ENCODE data around the gene DIPK1A. TPM values are rescaled to one million over a fixed set of nuclear protein-coding genes. Genes with fewer than 3 reads are reported as not detected.

The DIPK1A gene
- total RNA-seq, 1 experiment from 2014 or later = 2.3 TPM

DNA sequence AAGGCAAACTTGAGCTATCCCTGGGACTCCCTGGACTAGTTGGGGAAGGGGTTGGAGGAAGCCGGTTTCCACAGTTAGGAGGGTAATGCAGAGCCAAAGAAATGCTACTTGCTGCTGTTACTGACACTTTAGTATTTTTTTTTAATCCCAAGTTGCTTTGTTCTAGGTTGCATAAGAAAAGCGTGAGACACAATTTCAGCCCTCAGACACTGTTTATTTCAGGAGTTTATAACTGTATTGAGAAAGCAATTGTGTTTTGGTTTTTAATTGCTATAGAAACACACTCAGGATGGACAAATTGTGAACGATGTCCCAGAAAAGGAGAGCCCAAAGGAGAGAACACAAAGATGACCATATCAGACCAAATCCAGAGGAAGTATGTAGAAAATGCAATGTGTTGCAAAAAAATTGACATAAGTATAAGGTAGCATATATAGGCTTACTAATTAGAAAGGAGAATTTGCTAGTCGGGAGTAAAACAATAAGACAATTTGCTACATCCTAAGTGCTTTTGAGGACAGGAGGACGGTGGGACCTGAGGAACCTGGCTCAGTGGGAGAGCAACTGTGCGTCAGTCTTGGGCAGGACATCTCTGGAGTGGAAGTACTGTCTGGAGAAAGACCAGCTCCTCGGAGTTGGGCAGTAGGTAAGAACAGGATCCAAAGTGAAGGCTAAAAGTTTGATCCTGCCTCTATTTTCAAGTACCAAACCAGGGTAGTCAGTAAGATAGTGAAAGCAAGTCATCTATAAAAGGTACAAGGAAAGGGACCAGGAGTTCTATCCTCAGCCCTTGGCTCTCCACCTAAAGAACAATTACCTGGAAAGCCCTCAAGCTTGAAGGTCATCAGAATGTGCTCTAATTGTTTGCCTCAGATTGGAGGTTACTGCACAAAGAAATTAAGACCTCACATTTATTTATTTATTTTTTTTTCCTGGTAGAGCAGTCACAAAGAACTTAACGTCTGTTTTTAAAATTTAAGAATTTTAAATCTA, 39.9 kb downstream of the DIPK1A start:
- no peaks in the 10 kb centered on the region for H3K36me3 ChIP-seq (ENCODE audit: control insufficient read depth, insufficient read depth, low read length)
- TF ChIP-seq, protein P1, sequence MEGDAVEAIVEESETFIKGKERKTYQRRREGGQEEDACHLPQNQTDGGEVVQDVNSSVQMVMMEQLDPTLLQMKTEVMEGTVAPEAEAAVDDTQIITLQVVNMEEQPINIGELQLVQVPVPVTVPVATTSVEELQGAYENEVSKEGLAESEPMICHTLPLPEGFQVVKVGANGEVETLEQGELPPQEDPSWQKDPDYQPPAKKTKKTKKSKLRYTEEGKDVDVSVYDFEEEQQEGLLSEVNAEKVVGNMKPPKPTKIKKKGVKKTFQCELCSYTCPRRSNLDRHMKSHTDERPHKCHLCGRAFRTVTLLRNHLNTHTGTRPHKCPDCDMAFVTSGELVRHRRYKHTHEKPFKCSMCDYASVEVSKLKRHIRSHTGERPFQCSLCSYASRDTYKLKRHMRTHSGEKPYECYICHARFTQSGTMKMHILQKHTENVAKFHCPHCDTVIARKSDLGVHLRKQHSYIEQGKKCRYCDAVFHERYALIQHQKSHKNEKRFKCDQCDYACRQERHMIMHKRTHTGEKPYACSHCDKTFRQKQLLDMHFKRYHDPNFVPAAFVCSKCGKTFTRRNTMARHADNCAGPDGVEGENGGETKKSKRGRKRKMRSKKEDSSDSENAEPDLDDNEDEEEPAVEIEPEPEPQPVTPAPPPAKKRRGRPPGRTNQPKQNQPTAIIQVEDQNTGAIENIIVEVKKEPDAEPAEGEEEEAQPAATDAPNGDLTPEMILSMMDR (IDR thresholded peaks at IDR 0.05; ENCODE audit: insufficient read depth in 1 of 2, low read depth in 1 of 2, low read length in 1 of 2, severe bottlenecking in 1 of 2, unreplicated experiment in 1 of 2) = no peak
- CTCF ChIA-PET = no interaction called here
- no peak overlapping the region for H3K27ac Mint-ChIP-seq (ENCODE audit: unreplicated experiment)
- H3K4me1 ChIP-seq = no peaks in the 10 kb centered on the region
- no peaks in the 10 kb centered on the region for H3K36me3 Mint-ChIP-seq (ENCODE audit: insufficient read depth, unreplicated experiment)
- no peak overlapping the region for H3K4me3 ChIP-seq (ENCODE audit: low read depth, low read length)
- H3K4me1 Mint-ChIP-seq (ENCODE audit: low read depth, unreplicated experiment) = no peaks in the 10 kb centered on the region
- POLR2A ChIA-PET = no interaction called here
- H3K4me3 Mint-ChIP-seq (ENCODE audit: unreplicated experiment) = no peak overlapping the region
- no peaks in the 10 kb centered on the region for H3K27me3 Mint-ChIP-seq (ENCODE audit: insufficient read depth, unreplicated experiment)
- H3K9me3 ChIP-seq = no peaks in the 10 kb centered on the region
- no TSS peak for BruUV-seq (replicated peaks)
- no peaks in the 10 kb centered on the region for H3K27me3 ChIP-seq (replicated peaks; ENCODE audit: control insufficient read depth, insufficient read depth, low read length)
- no peaks in the 10 kb centered on the region for H3K9me3 Mint-ChIP-seq (ENCODE audit: unreplicated experiment)
- intact Hi-C loops (cut with micrococcal nuclease; ENCODE audit: unreplicated experiment) = no loop called here
- no peak for DNase-seq

DNA sequence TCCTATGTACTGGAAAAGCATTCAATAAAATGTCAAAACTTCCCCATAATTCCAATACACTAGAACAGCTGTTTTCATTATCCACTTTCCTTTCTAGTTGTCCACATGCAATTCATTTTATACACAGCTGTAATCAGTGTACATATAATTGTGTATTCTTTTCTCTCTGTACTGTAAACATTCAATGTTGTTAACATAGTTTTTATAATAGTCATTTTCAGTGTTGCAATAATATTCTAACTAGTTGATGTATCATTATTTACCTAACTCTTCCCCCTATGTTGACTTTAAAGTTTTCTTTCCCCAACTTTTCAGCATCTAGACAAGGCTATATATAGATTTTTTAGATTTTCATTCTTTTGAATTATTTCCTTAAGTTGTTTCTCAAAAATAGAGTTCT, 44.4 kb downstream of the DIPK1A start:
- intact Hi-C loops (cut with micrococcal nuclease; ENCODE audit: unreplicated experiment) = no loop called here
- Mint-ChIP-seq H3K4me3 (ENCODE audit: unreplicated experiment) (no peak overlapping the region), H3K27me3 (ENCODE audit: insufficient read depth, unreplicated experiment) (no peaks in the 10 kb centered on the region), H3K4me1 (ENCODE audit: low read depth, unreplicated experiment) (peaks cover 7% of the 10 kb centered on the region), H3K9me3 (ENCODE audit: unreplicated experiment) (no peaks in the 10 kb centered on the region), H3K27ac (ENCODE audit: unreplicated experiment) (no peak overlapping the region), H3K36me3 (ENCODE audit: insufficient read depth, unreplicated experiment) (no peaks in the 10 kb centered on the region)
- ChIA-PET CTCF (interaction anchor here (0.6 kb wide), 1 partner anchor 117 kb away, joined by 4 read pairs; no protein-coding TSS in a partner anchor), POLR2A (no interaction called here)
- no peaks in the 10 kb centered on the region for H3K4me1 ChIP-seq
- DNase-seq = no peak
- H3K9me3 ChIP-seq = no peaks in the 10 kb centered on the region
- no peaks in the 10 kb centered on the region for H3K36me3 ChIP-seq (ENCODE audit: control insufficient read depth, insufficient read depth, low read length)
- no peaks in the 10 kb centered on the region for H3K27me3 ChIP-seq (replicated peaks; ENCODE audit: control insufficient read depth, insufficient read depth, low read length)
- H3K4me3 ChIP-seq (ENCODE audit: low read depth, low read length) = no peak overlapping the region
- BruUV-seq (replicated peaks) = no TSS peak
- TF ChIP-seq, protein P1 (IDR thresholded peaks at IDR 0.05; ENCODE audit: insufficient read depth in 1 of 2, low read depth in 1 of 2, low read length in 1 of 2, severe bottlenecking in 1 of 2, unreplicated experiment in 1 of 2) = no peak

DNA sequence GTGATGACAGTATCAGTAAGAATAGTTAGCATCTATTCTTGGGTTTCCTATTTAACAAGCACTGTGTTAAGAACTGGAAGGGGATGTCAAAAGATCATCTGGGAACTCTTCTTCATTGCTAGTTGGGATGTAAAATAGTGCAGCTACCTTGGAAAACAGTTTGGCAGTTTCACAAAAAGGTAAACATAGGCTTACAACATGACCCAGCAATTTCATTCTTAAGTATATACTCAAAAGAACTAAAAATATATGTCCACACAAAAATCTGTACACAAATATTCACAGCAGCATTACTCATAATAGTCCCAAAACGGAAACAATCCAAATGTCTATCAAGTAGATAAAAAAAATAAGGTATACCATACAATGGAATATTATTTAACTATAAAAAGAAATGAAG, 45.7 kb downstream of the DIPK1A start:
- Mint-ChIP-seq H3K27ac (ENCODE audit: unreplicated experiment) (no peak overlapping the region), H3K36me3 (ENCODE audit: insufficient read depth, unreplicated experiment) (no peaks in the 10 kb centered on the region), H3K4me1 (ENCODE audit: low read depth, unreplicated experiment) (peaks cover 7% of the 10 kb centered on the region), H3K4me3 (ENCODE audit: unreplicated experiment) (no peak overlapping the region), H3K9me3 (ENCODE audit: unreplicated experiment) (no peaks in the 10 kb centered on the region), H3K27me3 (ENCODE audit: insufficient read depth, unreplicated experiment) (no peaks in the 10 kb centered on the region)
- Histone ChIP-seq H3K27me3 (replicated peaks; ENCODE audit: control insufficient read depth, insufficient read depth, low read length) (no peaks in the 10 kb centered on the region), H3K4me3 (ENCODE audit: low read depth, low read length) (no peak overlapping the region), H3K4me1 (no peaks in the 10 kb centered on the region), H3K9me3 (no peaks in the 10 kb centered on the region), H3K36me3 (ENCODE audit: control insufficient read depth, insufficient read depth, low read length) (no peaks in the 10 kb centered on the region)
- TF ChIP-seq, protein P1 (IDR thresholded peaks at IDR 0.05; ENCODE audit: insufficient read depth in 1 of 2, low read depth in 1 of 2, low read length in 1 of 2, severe bottlenecking in 1 of 2, unreplicated experiment in 1 of 2) = no peak
- intact Hi-C loops (cut with micrococcal nuclease; ENCODE audit: unreplicated experiment) = no loop called here
- no TSS peak for BruUV-seq (replicated peaks)
- CTCF ChIA-PET = no interaction called here
- POLR2A ChIA-PET = no interaction called here
- DNase-seq = no peak
